HG03095 (cell line): ENCODE results near the gene LBHD2.

Experiments
- ATAC-seq: cut with Tn5 transposase; IDR thresholded peaks from one replicate; pipeline ENCODE4 v1.9.1; 2021; ENCODE audit warnings: moderate library complexity; ENCODE audit not compliant: unreplicated experiment

The LBHD2 gene

DNA sequence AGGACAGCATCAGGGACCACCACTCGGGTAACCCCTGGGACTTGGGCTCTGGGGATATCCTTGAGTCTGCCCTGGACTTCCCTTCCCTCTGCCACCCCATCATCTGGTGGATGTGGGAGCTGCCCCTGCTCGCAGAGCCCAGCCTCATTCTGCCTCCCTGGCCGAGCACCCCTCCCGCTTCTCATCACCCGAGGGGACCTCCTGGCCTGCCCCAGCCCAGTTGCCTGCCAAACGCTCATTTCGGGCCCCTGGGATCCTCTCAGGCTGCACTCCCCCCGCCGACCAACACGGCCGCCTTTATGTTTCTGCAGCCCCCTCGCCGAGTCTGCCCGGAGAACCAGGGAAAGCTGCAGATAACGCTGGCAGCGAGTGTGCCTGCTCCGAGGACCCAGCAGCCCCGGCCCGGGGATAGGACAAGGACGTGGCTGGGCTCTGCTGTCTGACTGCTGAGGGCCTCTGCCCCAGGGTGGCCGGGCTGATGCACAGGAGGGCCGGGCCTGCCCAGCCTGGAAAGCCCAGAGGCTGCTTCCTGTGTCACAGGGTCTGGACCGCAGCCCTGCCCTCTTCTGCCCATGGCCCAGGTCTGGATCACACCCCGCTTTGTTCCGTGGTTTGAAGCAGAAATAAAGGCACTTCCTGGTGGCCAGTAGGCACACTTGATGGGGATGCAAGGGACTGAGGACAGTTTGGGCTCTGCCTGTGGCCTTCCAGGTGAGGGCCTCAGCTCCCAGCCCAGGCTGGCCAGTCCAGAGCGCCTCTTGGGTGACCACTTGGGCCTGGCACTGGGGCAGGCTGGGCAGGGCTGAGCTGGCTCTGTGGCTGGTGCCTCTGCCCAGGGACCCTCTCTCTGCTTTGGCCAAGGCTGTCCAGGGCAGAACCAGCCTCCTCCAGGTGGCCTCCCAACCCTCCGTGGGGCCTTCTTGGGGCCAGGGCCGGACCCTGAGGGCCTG, 5.7 kb downstream of the LBHD2 start:
- ATAC-seq, result no peak

DNA sequence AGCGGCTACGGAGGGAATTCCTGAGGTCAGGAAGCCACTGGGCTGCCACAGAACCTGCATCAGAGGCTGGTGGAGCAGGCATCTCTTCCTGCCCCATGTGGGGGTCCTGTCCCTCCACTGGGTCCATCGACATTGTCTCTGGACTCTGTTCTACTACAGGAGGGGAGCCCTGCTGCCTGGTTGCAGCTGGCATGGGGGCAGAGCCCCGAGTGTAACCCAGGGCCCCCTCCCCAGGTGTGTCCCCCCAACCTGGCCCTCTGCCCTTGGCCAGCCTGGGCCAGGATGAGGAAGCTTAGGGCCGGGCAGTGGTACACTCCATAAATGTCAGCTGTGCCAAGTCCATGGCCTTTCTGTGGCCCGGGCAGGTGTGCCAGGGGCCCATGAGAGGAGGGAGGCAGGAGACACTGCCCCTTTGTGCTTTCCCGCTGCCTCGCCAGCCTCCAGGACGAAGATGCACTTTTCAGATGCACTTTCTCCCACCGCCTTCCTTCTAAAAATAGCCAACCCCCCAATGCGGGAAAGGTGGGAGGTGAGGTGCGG, 6.5 kb downstream of the LBHD2 start:
- no peak for ATAC-seq

DNA sequence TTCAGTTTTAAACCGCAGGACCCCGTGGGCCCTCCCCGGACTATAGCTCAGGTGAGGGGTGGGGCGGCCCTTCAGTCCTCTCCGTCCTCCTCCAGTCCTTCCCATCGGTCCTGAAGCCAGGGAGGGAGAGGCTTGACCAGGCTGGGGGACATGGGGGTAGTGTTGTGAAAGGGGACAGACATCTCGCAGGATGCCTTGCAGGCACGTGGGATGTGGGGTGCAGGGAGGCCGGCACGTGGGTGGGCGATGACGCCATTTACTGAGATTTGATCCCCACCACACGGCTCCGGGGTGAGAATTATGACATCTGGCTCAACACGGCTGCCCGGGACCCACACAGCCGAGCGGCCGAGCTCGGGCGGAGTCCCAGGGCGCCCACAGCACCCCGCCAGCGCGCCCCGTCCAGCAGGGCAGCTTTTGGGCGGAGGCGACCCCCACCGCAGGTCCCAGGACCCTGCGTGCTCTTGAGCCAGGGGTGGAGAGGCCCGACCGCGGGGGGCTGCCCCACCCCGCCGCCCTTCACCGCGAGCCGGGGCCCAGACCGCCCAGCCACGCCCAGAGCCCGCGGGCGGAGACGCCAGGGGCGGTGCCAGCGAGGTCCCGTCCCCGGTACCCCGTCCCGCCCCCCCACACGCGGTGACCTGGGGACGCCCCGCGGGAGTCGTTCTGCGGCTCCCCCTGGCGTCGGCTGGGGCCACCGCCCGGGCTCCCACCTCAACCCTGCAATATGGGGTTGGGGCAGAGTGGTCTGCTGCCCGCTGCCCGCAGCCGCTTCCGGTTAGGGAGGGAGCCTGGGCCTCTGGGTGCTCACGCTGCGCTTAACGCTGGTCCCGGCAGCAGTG, 7.3 kb downstream of the LBHD2 start:
- no peak for ATAC-seq

DNA sequence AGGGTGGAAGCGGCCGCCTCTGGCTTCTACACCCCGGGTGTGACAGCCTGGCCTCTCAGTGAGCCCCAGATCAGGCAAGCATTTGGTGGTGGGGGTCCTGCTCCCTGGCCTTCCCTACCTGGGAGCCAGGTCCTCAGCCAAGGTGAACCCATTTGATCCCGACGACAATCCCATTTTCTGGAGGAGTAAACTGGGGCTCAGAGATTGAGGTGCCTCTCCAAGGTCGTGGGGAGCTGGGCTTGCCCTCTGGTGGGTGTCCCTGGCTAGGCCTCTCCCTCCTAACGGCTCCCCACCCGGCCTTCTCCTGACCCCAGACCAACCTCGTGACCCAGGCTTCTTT, 7.8 kb downstream of the LBHD2 start:
- ATAC-seq, result no peak

DNA sequence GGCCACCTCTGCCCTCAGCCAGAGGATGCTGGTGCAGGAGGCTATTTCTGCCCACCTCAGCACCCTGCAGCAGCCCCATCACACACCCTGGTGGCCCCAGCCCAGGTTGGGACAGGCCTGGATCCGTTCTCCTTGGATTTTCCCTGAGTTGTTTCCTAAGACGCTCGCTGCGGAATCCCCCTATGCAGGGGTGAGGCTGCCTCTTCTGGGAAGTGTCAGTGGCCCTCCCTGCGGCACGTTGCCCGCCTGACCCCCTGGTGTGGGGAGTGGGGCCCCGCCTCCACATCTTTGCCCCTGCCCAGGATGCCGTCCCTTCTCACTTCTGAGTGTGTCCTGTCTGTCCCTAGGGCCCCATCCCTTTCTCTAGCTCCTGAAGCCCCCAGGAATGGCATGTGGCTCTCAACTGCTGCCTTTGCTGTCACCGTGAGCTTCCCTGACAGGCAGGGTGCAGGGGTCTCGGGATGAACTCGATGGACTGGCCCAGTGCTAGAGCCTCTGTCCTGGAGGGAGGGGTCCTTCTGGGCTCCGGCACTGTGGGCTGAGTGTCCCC, 9.9 kb downstream of the LBHD2 start:
- ATAC-seq, result no peak

DNA sequence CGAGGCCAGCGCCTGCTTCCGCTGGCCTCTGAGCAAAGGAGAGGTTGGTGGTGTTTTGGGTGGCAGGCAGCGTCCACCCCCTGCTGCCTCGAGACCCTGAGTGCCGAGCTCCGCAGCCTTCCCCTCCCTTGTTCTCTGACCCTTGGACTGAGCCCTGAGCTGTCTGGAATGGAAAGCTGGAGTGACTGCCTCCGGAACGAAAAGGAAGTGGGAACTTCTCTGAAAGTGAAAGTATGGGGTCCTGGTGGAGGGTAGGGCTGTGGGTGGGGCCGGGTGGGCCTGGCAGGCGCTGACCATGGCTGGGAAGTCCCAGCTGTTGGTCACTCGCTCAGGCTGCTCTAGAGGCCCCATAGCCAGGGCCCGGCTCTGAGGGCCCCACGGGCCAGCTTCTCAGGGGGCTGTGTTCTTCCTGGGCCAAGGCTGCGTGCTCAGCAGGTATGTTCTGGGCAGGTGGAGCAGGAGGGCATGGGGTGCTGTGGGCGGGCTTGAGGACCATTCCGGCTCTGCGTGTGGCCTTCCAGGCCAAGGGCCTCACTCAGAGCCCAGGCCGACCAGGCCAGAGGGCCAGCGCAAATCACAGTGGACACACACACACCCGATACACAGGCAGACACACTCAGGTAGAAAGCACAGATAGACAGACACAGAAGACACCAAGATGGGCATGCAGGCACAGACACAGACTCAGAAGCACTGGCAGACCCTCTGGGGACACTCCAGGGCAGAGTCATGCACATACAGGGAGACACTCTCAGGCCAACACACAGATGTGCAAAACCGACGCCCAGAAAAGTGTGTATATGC, 10.6 kb downstream of the LBHD2 start, which contains the start of gene EXOC3L4:
TSS of gene EXOC3L4 (plus strand) at position 320 of the 804 bp plus-strand sequence. CDS start 5,495 bp downstream, outside the sequence.
- no peak for ATAC-seq

DNA sequence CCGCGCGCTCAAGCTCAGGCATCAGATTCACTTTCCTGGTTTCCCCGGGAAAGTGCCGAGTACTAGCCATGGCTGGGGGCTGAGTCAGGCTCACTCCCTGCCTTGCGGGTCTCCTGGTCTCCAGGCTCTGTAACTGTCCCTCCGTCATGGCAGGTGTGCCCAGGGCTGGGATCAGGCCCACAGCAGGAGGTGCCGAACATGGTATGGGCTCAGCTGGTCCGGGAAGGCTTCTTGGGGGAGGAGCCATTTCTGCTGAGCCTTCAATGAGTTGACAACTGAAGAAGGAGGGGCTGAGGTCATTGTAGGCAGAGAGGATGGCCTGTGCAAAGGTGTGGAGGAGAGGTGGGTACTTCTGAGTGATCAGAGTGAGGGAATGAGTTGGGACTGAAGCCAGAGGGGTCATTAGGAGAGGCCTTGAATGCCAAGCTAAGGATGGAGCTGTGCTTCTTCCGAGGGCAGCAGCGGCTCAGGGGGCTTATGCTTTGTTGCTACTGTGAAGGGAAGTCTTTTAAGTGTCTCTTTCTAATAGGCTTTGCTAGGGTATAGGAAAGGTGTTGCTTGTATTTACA, 11.3 kb downstream of the LBHD2 start:
- ATAC-seq, result no peak

DNA sequence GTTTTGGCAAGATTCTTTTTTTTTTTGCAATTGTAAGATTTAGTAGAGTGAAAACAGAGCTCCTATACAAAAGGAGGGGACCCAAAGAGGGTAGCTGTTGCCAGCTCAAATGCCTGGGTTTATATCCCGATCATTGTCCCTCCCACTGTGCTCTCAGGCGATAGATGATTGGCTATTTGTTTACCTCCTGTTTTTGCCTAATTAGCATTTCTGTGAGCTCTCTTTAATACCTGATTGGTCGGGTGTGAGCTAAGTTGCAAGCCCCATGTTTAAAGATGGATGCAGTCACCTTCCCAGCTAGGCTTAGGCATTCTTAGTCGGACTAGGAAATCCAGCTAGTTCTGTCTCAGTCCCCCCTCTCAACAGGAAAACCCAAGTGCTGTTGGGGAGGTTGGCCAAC, 12.4 kb downstream of the LBHD2 start:
- no peak for ATAC-seq

DNA sequence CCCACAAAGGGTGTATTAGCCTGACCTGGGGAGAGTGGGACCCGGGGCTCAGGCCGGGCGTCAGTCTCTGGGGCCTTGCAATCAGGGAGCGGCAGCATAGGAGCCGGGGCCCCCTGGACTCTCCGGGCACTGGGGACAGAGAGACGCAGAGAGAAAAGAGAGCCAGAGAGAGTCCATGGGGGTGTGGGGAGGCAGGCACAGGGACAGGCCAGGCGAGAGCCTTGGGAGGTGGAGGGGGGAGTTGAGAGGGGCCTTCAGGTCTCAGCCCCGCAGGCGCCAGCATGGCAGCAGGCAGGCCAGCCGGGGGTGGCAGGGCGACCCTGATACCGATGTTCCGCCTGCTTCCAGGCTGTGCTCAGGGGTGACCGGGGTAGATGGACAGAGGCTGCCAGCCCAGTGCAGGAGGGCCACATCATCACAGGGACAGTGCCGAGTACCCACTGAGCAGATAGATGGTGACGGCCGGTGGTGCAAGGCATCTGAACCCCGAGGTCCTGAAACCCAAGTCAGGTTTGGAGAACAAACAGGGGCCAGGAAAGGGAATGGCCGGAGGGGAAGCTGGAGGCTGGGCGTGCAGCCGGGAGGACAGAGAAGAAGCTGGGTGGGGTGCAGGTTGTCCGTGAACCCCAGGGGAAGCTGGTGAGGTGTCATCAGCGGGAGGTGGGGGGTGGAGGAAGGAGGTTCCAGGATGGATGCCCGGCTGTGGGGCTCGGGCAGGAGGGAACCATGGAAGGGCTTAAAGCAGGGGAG, 13.4 kb downstream of the LBHD2 start:
- no peak for ATAC-seq

DNA sequence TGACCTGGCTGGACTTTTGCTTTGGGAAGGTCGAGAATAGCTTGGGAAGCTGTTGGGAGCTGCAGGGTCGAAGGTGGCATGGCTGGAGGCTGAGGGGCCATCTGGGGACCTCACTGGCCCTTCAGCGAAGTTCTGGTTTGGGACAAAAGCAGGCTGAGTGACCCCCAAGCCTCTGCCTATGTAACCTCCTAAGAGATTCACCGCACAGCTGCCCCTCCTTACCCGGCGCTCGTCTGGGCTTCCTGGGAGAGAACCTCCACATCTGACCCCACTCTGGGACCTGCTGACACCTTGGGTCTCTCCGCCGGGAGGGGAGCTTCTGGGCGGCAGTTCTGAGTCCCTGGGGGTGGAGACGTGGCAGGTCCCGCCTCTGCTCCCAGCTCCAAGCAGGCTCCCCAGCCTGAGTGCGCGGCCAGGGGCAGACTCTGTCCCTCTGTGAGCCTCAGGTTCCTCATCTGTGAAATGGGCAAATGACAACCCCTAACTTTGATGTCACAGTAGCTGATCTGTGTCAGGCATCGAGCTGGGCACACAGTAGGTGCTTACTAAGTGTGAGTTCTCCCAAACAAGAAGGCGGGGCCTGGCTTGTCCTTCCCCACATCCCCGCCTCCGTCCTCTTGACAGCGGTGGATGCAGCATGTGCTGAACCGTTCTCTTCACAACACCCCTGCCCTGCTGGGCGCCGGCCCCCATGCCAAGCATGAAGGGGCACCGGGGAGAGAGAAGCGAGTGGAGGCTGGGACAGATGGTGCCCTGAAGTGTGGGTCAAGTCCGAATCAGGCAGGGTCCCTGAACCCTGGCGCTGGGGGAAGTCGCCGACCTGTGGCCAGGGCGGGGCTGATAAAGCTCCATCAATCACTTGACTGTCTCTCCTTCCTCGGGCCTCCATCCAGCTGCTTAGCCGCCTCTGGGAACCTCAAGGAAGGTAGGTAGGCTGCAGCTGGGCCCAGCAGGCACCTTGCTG, 14.3 kb downstream of the LBHD2 start:
- no peak for ATAC-seq

DNA sequence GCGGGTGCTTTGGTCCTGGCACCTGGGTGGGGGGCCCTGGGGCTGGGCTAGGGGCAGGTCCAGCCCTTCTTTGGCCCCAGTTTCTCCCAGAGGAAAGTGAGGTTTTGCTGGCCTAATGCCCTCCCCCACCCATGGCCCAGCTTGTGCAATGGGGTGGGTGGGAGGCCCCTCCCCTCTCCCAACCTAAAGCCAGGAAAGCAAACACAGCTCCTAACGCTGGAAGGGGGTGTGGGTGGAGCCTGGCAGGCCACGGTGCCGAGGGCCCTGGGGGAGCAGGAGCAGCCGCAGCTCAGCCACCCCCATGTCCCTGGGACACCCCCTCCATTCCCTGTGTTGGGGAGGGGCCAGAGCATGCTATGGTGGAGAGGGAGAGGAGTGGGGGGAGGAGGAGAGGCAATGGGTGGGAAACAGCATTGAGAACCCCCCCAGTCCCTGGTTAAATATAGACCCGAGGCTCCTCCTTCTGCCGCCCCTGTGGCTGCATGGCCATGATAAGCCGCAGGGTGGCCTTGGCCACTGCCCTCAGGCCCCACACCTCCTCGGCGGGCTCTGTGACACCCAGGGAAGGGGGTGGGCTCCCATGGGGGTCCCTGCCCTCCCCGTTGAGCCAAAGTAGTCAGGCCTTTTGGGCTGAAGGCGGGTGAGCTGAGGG, 15.2 kb downstream of the LBHD2 start:
- no peak for ATAC-seq

DNA sequence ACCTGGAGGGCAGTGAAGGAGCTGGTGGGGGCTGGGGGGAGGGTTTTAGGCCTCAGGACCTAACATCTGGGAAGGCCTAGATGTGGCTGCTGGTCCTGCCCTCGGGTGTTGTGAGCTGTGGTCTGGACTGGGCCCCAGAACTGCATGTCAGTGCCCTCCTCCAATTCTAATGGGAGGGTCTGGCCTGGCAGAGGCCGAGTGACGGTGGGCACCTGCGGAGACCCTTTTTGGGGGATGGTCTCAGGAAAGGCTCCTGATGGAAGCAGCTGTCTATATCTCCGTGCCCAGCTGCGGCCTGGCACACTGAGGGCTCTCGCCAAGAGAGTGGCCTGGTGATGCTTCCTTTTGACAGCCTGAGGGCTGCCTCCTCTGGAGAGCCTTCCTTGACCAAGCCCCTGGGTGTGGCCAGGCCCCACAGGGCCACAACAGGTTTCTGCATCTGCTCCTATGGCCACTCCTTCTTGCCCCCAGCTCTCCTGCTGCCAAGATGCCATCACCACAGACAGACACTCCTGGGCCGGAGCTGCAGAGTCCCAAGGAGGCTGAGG, 15.8 kb downstream of the LBHD2 start:
- ATAC-seq, result no peak

DNA sequence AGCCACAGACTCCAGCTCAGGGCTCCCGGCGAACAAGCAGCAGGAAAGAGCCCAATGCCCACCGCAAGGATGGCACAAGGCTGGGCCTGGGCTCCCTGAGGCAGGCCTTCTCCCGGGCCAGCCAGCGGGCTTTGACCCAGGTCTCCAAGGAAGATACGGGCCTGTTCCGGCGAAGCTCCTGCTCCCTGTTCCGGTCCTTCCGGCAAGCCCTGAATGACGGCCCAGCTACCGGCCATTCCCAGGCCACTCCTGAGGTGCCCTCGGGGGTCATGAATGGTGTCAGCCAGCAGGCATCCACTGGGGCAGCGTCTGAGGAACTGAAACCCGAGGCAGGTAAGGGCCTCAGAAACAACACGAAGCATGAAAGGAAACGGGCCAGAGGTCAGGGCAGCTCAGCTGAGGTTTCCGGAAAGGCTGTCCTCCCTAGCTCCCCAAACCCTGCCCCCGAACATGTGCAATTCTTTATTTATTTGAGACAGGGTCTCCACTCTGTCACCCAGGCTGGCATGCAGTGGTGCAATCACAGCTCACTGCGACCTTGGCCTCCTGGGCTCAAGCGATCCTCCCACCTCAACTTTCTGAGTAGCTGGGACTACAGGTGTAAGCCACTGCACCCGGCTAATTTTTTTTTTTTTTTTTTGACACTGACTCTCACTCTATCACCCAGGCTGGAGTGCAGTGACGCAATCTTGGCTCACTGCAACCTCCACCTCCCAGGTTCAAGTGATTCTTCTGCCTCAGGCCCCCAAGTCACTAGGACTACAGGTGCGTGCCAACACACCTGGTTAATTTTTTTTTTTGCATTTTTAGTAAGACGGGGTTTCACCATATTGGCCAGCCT, 16.5 kb downstream of the LBHD2 start:
- ATAC-seq, result peak; percentile 59

DNA sequence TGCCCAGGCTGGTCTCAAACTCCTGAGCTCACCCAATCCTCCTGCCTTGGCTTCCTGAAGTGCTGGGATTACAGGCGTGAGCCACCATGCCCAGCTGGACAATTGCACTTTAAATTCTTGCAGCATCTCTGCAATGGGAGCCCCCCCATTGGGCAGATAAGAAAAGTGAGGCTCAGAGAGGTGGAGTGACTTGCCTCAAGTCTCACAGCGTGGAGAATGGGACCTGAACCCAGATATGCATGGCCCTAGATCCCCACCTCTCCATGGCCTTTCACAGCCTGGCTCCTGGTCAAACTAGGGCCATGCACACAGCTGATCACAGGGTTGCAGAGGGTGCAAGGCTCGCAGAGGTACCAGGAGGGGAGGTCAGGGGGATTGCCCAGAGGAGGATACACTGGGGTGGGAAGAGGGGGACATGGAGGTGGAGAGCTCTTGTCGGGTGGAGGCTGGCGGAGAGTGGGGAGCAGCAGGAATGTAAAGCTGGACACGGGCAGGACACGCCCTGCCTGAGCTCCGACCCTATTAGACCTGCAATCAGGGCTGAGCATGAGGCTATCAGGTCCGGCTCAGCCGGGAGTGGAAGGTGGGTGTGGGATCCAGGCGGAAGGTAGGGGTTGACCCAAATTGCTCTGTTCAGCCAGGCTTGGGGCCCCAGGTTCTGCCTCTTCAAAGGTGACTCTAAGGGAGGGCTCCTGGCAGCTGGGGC, 17.4 kb downstream of the LBHD2 start:
- ATAC-seq, result no peak

DNA sequence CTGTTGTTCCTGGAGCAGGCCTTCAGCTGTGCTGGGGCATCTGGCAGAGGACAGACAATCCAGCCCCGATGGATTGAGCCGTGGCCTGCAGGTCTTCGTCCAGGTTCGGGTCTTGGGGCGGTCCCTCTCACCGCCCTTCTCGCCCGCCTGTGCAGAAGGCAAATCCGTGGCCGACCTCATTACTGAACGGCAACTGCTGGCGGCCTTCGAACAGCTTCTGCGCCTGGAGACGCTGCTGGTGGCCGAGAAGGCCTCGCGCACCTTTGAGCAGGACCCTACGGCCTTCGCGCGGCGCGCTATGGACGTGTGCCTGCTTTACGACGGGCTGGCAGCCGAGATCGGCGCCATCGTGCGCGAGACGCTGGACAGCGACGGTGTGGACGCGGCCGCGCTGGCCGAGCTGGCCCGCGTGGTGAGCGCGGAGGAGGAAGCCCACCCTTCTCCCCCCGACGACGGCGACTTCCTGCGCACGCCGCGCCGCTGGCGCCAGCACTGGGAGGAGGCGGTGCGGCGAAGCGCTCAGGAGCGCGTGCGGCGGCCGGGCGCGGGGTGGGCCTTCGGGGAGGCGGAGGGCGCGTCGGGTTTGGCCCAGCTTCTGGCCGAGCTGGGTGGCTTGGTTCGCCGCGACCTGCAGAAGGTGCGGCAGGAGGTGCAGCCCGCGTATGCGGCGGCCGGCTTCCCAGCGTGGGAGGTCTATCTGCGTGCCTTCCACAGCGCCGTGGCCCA, 18.1 kb downstream of the LBHD2 start:
- no peak for ATAC-seq
